Measurements from ENCODE around the gene NFKBIE. TPM values are rescaled to one million over a fixed set of nuclear protein-coding genes. Genes with fewer than 3 reads are reported as not detected.

The NFKBIE gene
- total RNA-seq, 1 experiment from 2014 or later = 6.0 TPM

GRCh38 chr6:44254191-44255104 lies 10.9 kb downstream of the NFKBIE start:
- TSS peak; percentile 27 for BruUV-seq (replicated peaks)
- ChIA-PET POLR2A (interaction anchor here (0.6 to 3.0 kb wide), 6 partner anchors 8 to 82 kb away, joined by 3 to 121 read pairs (median 4); partner anchors contain the start of gene HSP90AB1), CTCF (interaction anchor here (0.5 to 4.5 kb wide), 14 partner anchors 8 to 587 kb away, joined by 3 to 33 read pairs (median 5); partner anchors contain the start of gene SLC29A1)
- peak overlapping the region; percentile 22 for H3K4me3 Mint-ChIP-seq (ENCODE audit: unreplicated experiment)
- H3K27ac Mint-ChIP-seq (ENCODE audit: low read depth, unreplicated experiment) = peak overlapping the region; percentile 44
- no peak for DNase-seq (ENCODE audit: unreplicated experiment)
- peaks cover 81% of the 10 kb centered on the region for H3K36me3 Mint-ChIP-seq (ENCODE audit: insufficient read depth, unreplicated experiment)
- intact Hi-C loops (cut with micrococcal nuclease) = no loop called here
- peaks cover 69% of the 10 kb centered on the region for H3K4me1 Mint-ChIP-seq (ENCODE audit: insufficient read depth, unreplicated experiment)
- TF ChIP-seq CTCF (IDR thresholded peaks at IDR 0.05; ENCODE audit: unreplicated experiment) = no peak
- no peaks in the 10 kb centered on the region for H3K9me3 Mint-ChIP-seq (ENCODE audit: unreplicated experiment)
- no peaks in the 10 kb centered on the region for H3K27me3 Mint-ChIP-seq (ENCODE audit: insufficient read depth, unreplicated experiment)

DNA sequence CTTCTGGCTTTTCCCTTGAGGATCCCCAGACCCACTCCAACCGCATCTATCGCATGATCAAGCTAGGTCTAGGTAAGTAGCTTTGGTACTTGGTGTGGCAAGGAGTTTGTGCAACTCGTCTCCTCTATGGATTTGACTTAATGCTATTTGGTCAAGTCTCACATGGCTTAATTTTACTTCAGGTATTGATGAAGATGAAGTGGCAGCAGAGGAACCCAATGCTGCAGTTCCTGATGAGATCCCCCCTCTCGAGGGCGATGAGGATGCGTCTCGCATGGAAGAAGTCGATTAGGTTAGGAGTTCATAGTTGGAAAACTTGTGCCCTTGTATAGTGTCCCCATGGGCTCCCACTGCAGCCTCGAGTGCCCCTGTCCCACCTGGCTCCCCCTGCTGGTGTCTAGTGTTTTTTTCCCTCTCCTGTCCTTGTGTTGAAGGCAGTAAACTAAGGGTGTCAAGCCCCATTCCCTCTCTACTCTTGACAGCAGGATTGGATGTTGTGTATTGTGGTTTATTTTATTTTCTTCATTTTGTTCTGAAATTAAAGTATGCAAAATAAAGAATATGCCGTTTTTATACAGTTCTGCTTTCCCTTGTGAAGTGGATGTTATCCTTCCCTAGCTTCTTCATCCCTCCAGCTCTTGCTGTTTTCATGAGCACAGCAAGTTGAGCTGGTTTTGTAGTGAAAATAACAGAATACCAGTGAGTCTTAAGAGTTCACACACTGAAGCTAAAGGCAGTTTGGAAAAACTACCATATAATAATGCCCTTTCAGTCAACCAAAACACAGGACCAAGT lies 11.8 kb downstream of the NFKBIE start:
- Mint-ChIP-seq H3K27me3 (ENCODE audit: insufficient read depth, unreplicated experiment) (no peaks in the 10 kb centered on the region), H3K4me1 (ENCODE audit: insufficient read depth, unreplicated experiment) (peaks cover 77% of the 10 kb centered on the region), H3K4me3 (ENCODE audit: unreplicated experiment) (no peak overlapping the region), H3K27ac (ENCODE audit: low read depth, unreplicated experiment) (no peak overlapping the region), H3K9me3 (ENCODE audit: unreplicated experiment) (no peaks in the 10 kb centered on the region), H3K36me3 (ENCODE audit: insufficient read depth, unreplicated experiment) (peaks cover 90% of the 10 kb centered on the region)
- peak; percentile 55 for TF ChIP-seq CTCF (IDR thresholded peaks at IDR 0.05; ENCODE audit: unreplicated experiment)
- POLR2A ChIA-PET = interaction anchor here (0.6 to 1.4 kb wide), 3 partner anchors 9 to 81 kb away, joined by 3 to 4 read pairs (median 4); no protein-coding TSS in a partner anchor
- DNase-seq (ENCODE audit: unreplicated experiment) = peak; percentile 66
- intact Hi-C loops (cut with micrococcal nuclease) = loop anchor here (1.0 kb wide), 1 partner anchor 157 kb away; no protein-coding TSS in a partner anchor
- CTCF ChIA-PET = interaction anchor here (0.7 to 4.5 kb wide), 12 partner anchors 9 to 158 kb away, joined by 3 to 31 read pairs (median 5); partner anchors contain the start of gene SLC29A1
- TSS peak; percentile 5 for BruUV-seq (replicated peaks)

DNA sequence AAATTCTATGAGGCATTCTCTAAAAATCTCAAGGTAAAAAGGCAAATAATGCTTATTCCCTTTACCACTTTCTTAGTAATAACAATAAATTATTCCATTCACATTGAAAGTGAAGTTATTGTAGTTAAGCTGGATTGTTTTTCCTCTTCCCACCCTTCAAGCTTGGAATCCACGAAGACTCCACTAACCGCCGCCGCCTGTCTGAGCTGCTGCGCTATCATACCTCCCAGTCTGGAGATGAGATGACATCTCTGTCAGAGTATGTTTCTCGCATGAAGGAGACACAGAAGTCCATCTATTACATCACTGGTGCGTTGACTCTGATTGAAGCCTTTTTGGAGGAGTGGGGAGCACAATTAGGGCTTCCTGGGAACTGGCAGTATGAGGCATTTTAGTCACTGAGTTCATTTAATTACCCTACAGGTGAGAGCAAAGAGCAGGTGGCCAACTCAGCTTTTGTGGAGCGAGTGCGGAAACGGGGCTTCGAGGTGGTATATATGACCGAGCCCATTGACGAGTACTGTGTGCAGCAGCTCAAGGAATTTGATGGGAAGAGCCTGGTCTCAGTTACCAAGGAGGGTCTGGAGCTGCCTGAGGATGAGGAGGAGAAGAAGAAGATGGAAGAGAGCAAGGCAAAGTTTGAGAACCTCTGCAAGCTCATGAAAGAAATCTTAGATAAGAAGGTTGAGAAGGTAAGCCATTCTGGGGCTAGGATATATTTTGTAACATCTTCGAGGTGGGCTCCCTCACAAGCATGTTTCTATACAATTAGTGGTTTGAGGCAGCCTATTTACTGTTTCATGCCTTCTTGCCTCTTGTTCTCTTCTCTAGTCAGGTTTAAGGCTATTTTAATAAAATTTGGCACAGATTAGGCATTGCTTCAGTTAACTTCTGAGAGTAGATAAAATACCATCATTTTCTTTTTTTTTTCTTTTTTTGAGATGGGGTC lies 13.5 kb downstream of the NFKBIE start:
- no TSS peak for BruUV-seq (replicated peaks)
- H3K4me1 Mint-ChIP-seq (ENCODE audit: insufficient read depth, unreplicated experiment) = peaks cover 72% of the 10 kb centered on the region
- no peak for TF ChIP-seq CTCF (IDR thresholded peaks at IDR 0.05; ENCODE audit: unreplicated experiment)
- DNase-seq (ENCODE audit: unreplicated experiment) = no peak
- intact Hi-C loops (cut with micrococcal nuclease) = no loop called here
- ChIA-PET POLR2A (interaction anchor here (1.0 to 1.3 kb wide), 3 partner anchors 10 to 28 kb away, joined by 3 to 4 read pairs (median 4); no protein-coding TSS in a partner anchor), CTCF (interaction anchor here (0.6 to 3.6 kb wide), 5 partner anchors 9 to 130 kb away, joined by 3 to 21 read pairs (median 3); no protein-coding TSS in a partner anchor)
- no peak overlapping the region for H3K4me3 Mint-ChIP-seq (ENCODE audit: unreplicated experiment)
- H3K36me3 Mint-ChIP-seq (ENCODE audit: insufficient read depth, unreplicated experiment) = peaks cover 100% of the 10 kb centered on the region
- no peak overlapping the region for H3K27ac Mint-ChIP-seq (ENCODE audit: low read depth, unreplicated experiment)
- no peaks in the 10 kb centered on the region for H3K27me3 Mint-ChIP-seq (ENCODE audit: insufficient read depth, unreplicated experiment)
- H3K9me3 Mint-ChIP-seq (ENCODE audit: unreplicated experiment) = no peaks in the 10 kb centered on the region
